ENCODE data around the gene PROC.
"Not testable (repeated sequence)": the region's sequence is repeated elsewhere in the genome, so short reads cannot be mapped to it uniquely, and the experiment has no call there.

Gene PROC

DNA sequence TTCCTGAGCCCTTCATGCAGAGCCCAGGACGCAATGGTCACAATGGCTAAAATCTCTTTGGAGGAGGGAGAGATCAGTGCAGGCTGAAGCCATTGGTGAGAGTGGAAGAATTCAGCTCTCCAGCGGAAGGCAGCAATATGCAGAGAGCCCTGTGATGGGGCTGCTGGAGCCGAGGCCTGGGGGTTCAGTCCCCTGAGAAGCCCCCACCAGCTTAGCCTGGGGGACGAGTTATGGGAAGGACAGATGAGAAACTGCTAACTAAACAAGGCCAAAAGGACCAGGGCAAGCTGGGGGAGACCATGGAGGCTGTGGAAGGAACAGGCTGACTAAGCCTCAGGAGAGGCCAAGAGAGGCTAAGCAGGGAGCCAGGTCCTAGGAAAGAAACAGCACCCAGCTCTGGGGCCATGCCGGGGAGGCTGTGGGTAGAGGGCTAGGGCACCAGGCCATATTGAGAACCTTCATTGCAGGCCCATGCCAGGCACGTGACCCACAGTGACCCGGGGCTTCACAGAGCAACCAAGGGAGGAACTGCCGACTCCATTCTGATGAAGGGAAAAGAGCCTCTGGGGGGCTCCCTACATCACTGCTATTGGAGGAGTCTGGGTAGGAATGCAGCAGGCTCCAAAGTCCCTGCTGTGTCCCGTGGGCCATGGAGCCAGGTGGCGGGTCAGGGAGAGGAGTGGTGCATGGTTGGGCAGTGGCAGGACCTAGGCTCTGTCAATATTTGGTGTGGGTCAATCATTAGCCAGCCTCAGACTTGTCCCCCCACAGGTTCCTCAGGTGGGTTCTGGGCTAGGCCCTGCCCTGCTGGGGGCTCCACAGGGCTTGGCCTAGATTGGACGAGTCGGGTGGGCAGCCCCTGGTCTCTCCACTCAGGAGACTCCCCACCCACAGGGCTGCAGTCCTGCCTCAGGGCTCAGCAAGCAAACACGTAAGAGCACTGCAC, 19.8 kb downstream of the PROC start:
- no peaks in the 10 kb centered on the region for H3K27me3 ChIP-seq (ENCODE audit: control insufficient read depth in 5 of 5, insufficient read depth in 4 of 5, low read length in 5 of 5)
- no peak overlapping the region for H3K27ac ChIP-seq (ENCODE audit: low read depth, low read length)
- H3K4me1 ChIP-seq (ENCODE audit: control insufficient read depth in 5 of 5, insufficient read depth in 5 of 5, low read length in 5 of 5), result no peaks in the 10 kb centered on the region
- no peak overlapping the region for H3K4me3 ChIP-seq (ENCODE audit: low read depth in 1 of 5, low read length in 5 of 5)
- no peaks in the 10 kb centered on the region for H3K36me3 ChIP-seq (ENCODE audit: control insufficient read depth in 5 of 5, insufficient read depth in 5 of 5, low read length in 5 of 5)
- H3K9ac ChIP-seq (ENCODE audit: low read length in 5 of 5), result no peak overlapping the region
- peaks cover 0 to 15% (median 12%) of the 10 kb centered on the region in 5 donors for H3K9me3 ChIP-seq (ENCODE audit: control insufficient read depth in 5 of 5, low read length in 5 of 5)

DNA sequence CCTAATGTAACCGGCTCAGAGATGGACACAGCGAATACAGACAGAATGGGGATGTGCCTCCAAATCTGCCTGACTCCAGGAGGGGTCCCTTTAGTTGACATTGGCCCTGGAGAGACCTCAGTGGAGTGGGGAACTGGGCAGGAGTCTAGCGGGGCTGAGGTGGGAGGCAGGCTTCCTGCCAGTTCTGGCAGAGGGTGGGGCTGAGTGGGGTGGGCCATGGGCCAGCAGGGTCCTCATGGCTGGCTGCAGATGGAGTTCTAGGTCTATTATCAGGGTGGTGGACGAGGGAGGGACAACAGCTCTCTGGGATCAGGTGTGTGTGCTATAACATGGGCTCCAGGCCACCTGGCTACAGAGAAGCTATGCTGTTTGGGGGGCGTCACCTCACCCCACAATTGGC, 21.1 kb downstream of the PROC start:
- no peak overlapping the region for H3K9ac ChIP-seq (ENCODE audit: low read length in 5 of 5)
- H3K27me3 ChIP-seq (ENCODE audit: control insufficient read depth in 5 of 5, insufficient read depth in 4 of 5, low read length in 5 of 5), result no peaks in the 10 kb centered on the region
- no peak overlapping the region for H3K27ac ChIP-seq (ENCODE audit: low read depth, low read length)
- H3K9me3 ChIP-seq (ENCODE audit: control insufficient read depth in 5 of 5, low read length in 5 of 5), result peaks cover 0 to 16% (median 12%) of the 10 kb centered on the region in 5 donors
- H3K36me3 ChIP-seq (ENCODE audit: control insufficient read depth in 5 of 5, insufficient read depth in 5 of 5, low read length in 5 of 5), result no peaks in the 10 kb centered on the region
- no peaks in the 10 kb centered on the region for H3K4me1 ChIP-seq (ENCODE audit: control insufficient read depth in 5 of 5, insufficient read depth in 5 of 5, low read length in 5 of 5)
- no peak overlapping the region for H3K4me3 ChIP-seq (ENCODE audit: low read depth in 1 of 5, low read length in 5 of 5)

DNA sequence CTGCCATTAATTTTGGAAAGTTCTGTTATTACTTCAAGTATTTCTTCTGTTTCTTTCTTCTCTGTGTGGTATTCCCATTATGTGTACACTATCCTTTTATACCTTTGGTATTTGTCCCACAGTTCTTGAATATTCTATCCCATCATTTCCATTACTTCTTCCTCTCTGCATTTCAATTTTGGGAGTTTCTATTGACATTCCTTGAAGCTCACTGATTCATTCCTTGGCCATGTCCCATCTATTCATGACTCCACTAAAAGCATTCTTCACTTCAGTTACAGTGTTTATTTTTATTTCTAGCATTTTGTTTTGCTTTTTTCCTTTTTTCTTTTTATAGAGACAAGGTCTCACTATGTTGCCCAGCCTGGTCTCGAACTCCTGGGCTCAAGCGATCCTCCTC, 30.3 kb downstream of the PROC start:
- Histone ChIP-seq H3K27me3 (ENCODE audit: control insufficient read depth in 5 of 5, insufficient read depth in 4 of 5, low read length in 5 of 5) (no peaks in the 10 kb centered on the region), H3K36me3 (ENCODE audit: control insufficient read depth in 5 of 5, insufficient read depth in 5 of 5, low read length in 5 of 5) (peaks cover 0 to 6% (median 2%) of the 10 kb centered on the region in 5 donors), H3K4me1 (ENCODE audit: control insufficient read depth in 5 of 5, insufficient read depth in 5 of 5, low read length in 5 of 5) (no peaks in the 10 kb centered on the region), H3K9ac (ENCODE audit: low read length in 5 of 5) (no peak overlapping the region), H3K4me3 (ENCODE audit: low read depth in 1 of 5, low read length in 5 of 5) (no peak overlapping the region), H3K27ac (ENCODE audit: low read depth, low read length) (no peak overlapping the region), H3K9me3 (ENCODE audit: control insufficient read depth in 5 of 5, low read length in 5 of 5) (peaks cover 0 to 7% (median 2%) of the 10 kb centered on the region in 5 donors)

DNA sequence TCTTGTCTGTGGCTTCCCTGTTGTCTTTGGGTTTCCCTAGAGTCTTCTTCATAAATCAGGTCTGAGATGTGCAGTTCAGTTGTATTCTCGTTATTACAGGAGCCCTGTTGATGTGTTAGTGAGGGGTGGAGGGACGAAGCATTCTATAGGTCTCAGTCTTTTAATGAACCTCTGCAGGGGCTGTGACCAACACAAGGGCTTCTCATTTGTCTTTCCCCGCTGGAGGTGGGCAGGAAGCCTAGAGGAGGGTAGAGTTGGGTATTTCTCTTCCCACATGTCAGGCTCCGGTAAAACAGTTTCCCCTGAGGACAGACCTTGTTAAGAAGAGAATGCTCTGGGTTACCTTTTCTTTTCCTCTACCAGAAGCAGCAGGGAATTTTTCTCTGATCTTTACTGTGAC, 31.2 kb downstream of the PROC start:
- Histone ChIP-seq H3K9ac (ENCODE audit: low read length in 5 of 5) (no peak overlapping the region), H3K27ac (ENCODE audit: low read depth, low read length) (no peak overlapping the region), H3K36me3 (ENCODE audit: control insufficient read depth in 5 of 5, insufficient read depth in 5 of 5, low read length in 5 of 5) (peaks cover 0 to 6% (median 2%) of the 10 kb centered on the region in 5 donors), H3K27me3 (ENCODE audit: control insufficient read depth in 5 of 5, insufficient read depth in 4 of 5, low read length in 5 of 5) (no peaks in the 10 kb centered on the region), H3K9me3 (ENCODE audit: control insufficient read depth in 5 of 5, low read length in 5 of 5) (peaks cover 0 to 6% (median 2%) of the 10 kb centered on the region in 5 donors), H3K4me1 (ENCODE audit: control insufficient read depth in 5 of 5, insufficient read depth in 5 of 5, low read length in 5 of 5) (no peaks in the 10 kb centered on the region), H3K4me3 (ENCODE audit: low read depth in 1 of 5, low read length in 5 of 5) (no peak overlapping the region)

GRCh38 chr2:127449898-127450297, 31.7 kb downstream of the PROC start:
- no peaks in the 10 kb centered on the region for H3K4me1 ChIP-seq (ENCODE audit: control insufficient read depth in 5 of 5, insufficient read depth in 5 of 5, low read length in 5 of 5)
- no peak overlapping the region for H3K27ac ChIP-seq (ENCODE audit: low read depth, low read length)
- no peak overlapping the region for H3K4me3 ChIP-seq (ENCODE audit: low read depth in 1 of 5, low read length in 5 of 5)
- H3K9ac ChIP-seq (ENCODE audit: low read length in 5 of 5), result no peak overlapping the region
- H3K9me3 ChIP-seq (ENCODE audit: control insufficient read depth in 5 of 5, low read length in 5 of 5), result peaks cover 0 to 2% (median 1%) of the 10 kb centered on the region in 5 donors
- no peaks in the 10 kb centered on the region for H3K27me3 ChIP-seq (ENCODE audit: control insufficient read depth in 5 of 5, insufficient read depth in 4 of 5, low read length in 5 of 5)
- peaks cover 0 to 6% (median 1%) of the 10 kb centered on the region in 5 donors for H3K36me3 ChIP-seq (ENCODE audit: control insufficient read depth in 5 of 5, insufficient read depth in 5 of 5, low read length in 5 of 5)

GRCh38 chr2:127451981-127452380, 33.8 kb downstream of the PROC start:
- Histone ChIP-seq H3K4me3 (ENCODE audit: low read depth in 1 of 5, low read length in 5 of 5) (no peak overlapping the region), H3K27ac (ENCODE audit: low read depth, low read length) (no peak overlapping the region), H3K9me3 (ENCODE audit: control insufficient read depth in 5 of 5, low read length in 5 of 5) (no peaks in the 10 kb centered on the region), H3K27me3 (ENCODE audit: control insufficient read depth in 5 of 5, insufficient read depth in 4 of 5, low read length in 5 of 5) (no peaks in the 10 kb centered on the region), H3K36me3 (ENCODE audit: control insufficient read depth in 5 of 5, insufficient read depth in 5 of 5, low read length in 5 of 5) (peaks cover 0 to 6% (median 0%) of the 10 kb centered on the region in 5 donors), H3K4me1 (ENCODE audit: control insufficient read depth in 5 of 5, insufficient read depth in 5 of 5, low read length in 5 of 5) (no peaks in the 10 kb centered on the region), H3K9ac (ENCODE audit: low read length in 5 of 5) (no peak overlapping the region)

DNA sequence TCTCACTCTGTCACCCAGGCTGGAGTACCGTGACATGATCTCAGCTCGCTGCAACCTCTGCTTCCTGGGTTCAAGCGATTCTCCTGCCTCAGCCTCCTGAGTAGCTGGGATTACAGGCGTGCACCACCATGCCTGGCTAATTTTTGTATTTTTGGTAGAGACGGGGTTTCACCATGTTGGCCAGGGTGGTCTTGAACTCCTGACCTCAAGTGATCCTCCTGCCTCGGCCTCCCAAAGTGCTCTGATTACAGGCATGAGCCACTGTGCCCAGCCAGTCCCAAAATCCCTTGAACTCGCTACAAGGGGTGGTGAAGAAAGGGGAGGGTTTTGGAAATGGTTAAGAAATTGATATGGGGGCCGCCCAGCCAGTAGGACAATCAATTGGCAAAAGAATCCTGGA, 34.2 kb downstream of the PROC start:
- not testable (repeated sequence) for H3K27ac ChIP-seq (ENCODE audit: low read depth, low read length); H3K4me3 ChIP-seq (ENCODE audit: low read depth in 1 of 5, low read length in 5 of 5); H3K36me3 ChIP-seq (ENCODE audit: control insufficient read depth in 5 of 5, insufficient read depth in 5 of 5, low read length in 5 of 5); H3K9ac ChIP-seq (ENCODE audit: low read length in 5 of 5); H3K9me3 ChIP-seq (ENCODE audit: control insufficient read depth in 5 of 5, low read length in 5 of 5); H3K27me3 ChIP-seq (ENCODE audit: control insufficient read depth in 5 of 5, insufficient read depth in 4 of 5, low read length in 5 of 5); H3K4me1 ChIP-seq (ENCODE audit: control insufficient read depth in 5 of 5, insufficient read depth in 5 of 5, low read length in 5 of 5)

DNA sequence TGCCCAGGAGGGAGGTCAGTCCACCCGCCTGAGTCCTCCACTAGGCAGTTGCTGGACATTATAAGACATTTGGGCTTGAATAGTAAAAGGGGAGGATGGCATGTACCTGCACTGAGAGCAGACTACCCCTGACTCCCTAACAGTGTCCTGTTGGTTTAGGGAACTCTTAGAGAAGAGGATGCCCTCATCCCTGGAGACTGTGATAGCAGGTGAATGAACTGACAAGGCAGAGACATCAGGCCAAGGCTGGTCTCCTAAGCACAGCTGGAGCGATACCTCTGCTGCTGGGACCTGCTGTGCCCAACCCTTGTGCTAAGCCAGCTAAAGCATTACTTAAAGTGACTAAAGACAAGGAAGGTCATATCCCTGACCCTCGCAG, 34.8 kb downstream of the PROC start:
- Histone ChIP-seq H3K4me1 (ENCODE audit: control insufficient read depth in 5 of 5, insufficient read depth in 5 of 5, low read length in 5 of 5) (no peaks in the 10 kb centered on the region), H3K4me3 (ENCODE audit: low read depth in 1 of 5, low read length in 5 of 5) (no peak overlapping the region), H3K9ac (ENCODE audit: low read length in 5 of 5) (no peak overlapping the region), H3K27me3 (ENCODE audit: control insufficient read depth in 5 of 5, insufficient read depth in 4 of 5, low read length in 5 of 5) (no peaks in the 10 kb centered on the region), H3K27ac (ENCODE audit: low read depth, low read length) (no peak overlapping the region), H3K9me3 (ENCODE audit: control insufficient read depth in 5 of 5, low read length in 5 of 5) (no peaks in the 10 kb centered on the region), H3K36me3 (ENCODE audit: control insufficient read depth in 5 of 5, insufficient read depth in 5 of 5, low read length in 5 of 5) (peaks cover 0 to 6% (median 0%) of the 10 kb centered on the region in 5 donors)

- Histone ChIP-seq H3K27ac (ENCODE audit: low read depth, low read length) (no peak overlapping the region), H3K4me3 (ENCODE audit: low read depth in 1 of 5, low read length in 5 of 5) (no peak overlapping the region), H3K27me3 (ENCODE audit: control insufficient read depth in 5 of 5, insufficient read depth in 4 of 5, low read length in 5 of 5) (no peaks in the 10 kb centered on the region), H3K9me3 (ENCODE audit: control insufficient read depth in 5 of 5, low read length in 5 of 5) (no peaks in the 10 kb centered on the region), H3K9ac (ENCODE audit: low read length in 5 of 5) (no peak overlapping the region), H3K4me1 (ENCODE audit: control insufficient read depth in 5 of 5, insufficient read depth in 5 of 5, low read length in 5 of 5) (no peaks in the 10 kb centered on the region), H3K36me3 (ENCODE audit: control insufficient read depth in 5 of 5, insufficient read depth in 5 of 5, low read length in 5 of 5) (peaks cover 0 to 6% (median 0%) of the 10 kb centered on the region in 5 donors)
Observed at GRCh38 chr2:127453392-127454171, 35.4 kb downstream of the PROC start.

All from subcutaneous abdominal adipose tissue (tissue), 5 donors.